Measurements from ENCODE around the gene PITHD1. TPM values are rescaled to one million over a fixed set of nuclear protein-coding genes. Genes with fewer than 3 reads are reported as not detected.

Gene PITHD1
- total RNA-seq, 1 experiment from 2014 or later = 30.6 TPM

DNA sequence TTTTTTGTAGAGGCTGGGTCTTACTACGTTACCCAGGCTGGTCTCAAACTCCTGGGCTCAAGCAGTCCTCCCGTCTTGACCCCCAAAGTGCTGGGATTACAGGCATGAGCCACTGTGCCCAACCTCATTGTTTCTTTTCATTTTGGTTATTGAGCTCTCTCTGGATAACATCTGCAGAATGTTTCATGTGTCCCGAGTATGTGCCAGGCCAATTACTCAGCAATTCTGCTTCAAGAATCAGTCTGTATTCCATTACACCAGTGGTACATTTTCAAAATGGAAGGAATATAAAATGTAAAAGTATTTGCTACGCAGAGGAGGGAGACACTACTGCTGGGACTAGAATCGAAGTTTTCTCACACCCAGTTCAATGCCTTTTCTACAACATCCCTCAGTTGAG lies 36.6 kb upstream of the PITHD1 start:
- Mint-ChIP-seq H3K27me3 (ENCODE audit: unreplicated experiment) (no peaks in the 10 kb centered on the region), H3K4me3 (ENCODE audit: low read depth, unreplicated experiment) (peak overlapping the region; percentile 76), H3K27ac (ENCODE audit: unreplicated experiment) (peak overlapping the region; percentile 17), H3K4me1 (ENCODE audit: low read depth, unreplicated experiment) (peaks cover 13% of the 10 kb centered on the region), H3K36me3 (ENCODE audit: insufficient read depth, unreplicated experiment) (peaks cover 35% of the 10 kb centered on the region), H3K9me3 (ENCODE audit: low read depth, unreplicated experiment) (no peaks in the 10 kb centered on the region)
- DNase-seq = no peak
- CTCF ChIA-PET = interaction anchor here (0.7 kb wide), 1 partner anchor 36 kb away, joined by 4 read pairs; no protein-coding TSS in a partner anchor
- BruUV-seq (replicated peaks) = no TSS peak
- TF ChIP-seq, protein P1, sequence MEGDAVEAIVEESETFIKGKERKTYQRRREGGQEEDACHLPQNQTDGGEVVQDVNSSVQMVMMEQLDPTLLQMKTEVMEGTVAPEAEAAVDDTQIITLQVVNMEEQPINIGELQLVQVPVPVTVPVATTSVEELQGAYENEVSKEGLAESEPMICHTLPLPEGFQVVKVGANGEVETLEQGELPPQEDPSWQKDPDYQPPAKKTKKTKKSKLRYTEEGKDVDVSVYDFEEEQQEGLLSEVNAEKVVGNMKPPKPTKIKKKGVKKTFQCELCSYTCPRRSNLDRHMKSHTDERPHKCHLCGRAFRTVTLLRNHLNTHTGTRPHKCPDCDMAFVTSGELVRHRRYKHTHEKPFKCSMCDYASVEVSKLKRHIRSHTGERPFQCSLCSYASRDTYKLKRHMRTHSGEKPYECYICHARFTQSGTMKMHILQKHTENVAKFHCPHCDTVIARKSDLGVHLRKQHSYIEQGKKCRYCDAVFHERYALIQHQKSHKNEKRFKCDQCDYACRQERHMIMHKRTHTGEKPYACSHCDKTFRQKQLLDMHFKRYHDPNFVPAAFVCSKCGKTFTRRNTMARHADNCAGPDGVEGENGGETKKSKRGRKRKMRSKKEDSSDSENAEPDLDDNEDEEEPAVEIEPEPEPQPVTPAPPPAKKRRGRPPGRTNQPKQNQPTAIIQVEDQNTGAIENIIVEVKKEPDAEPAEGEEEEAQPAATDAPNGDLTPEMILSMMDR (IDR thresholded peaks at IDR 0.05; ENCODE audit: unreplicated experiment) = no peak
- intact Hi-C loops (cut with micrococcal nuclease; ENCODE audit: unreplicated experiment) = no loop called here

DNA sequence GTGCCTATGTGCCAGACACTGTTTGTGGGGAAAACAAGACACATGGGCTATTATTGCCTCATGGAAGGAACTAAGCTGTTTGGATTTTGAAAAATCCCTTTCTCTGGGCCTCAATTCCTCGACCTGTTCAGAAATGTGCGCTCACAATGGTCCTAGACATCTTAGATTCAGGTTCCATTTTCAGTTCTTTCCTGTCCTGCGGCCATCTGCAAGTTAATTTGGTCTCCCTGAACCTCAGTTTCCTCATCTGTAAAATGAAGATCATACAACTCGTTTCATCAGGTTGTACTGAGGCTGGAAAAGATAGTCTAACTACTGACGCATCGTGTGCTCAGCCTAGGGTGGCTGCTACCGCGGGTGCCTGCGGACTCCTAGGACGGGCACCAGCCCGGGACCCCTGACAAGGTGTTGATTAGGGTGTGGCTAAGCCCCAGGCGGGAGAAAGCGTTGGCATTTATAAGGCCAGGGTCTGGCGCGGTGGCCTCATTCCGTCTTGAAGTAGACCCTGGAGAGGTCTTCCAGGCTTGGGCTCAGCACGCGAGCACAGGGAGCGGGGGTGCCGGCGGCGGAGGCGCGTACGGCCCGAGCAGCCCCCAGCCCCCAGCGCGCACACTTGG lies 35.4 kb upstream of the PITHD1 start:
- TF ChIP-seq, protein P1 (IDR thresholded peaks at IDR 0.05; ENCODE audit: unreplicated experiment) = no peak
- Mint-ChIP-seq H3K27ac (ENCODE audit: unreplicated experiment) (peak overlapping the region; percentile 17), H3K36me3 (ENCODE audit: insufficient read depth, unreplicated experiment) (peaks cover 40% of the 10 kb centered on the region), H3K9me3 (ENCODE audit: low read depth, unreplicated experiment) (no peaks in the 10 kb centered on the region), H3K27me3 (ENCODE audit: unreplicated experiment) (no peaks in the 10 kb centered on the region), H3K4me3 (ENCODE audit: low read depth, unreplicated experiment) (peak overlapping the region; percentile 76), H3K4me1 (ENCODE audit: low read depth, unreplicated experiment) (peaks cover 13% of the 10 kb centered on the region)
- CTCF ChIA-PET = interaction anchor here (0.6 to 0.7 kb wide), 2 partner anchors 9 to 121 kb away, joined by 3 to 4 read pairs; no protein-coding TSS in a partner anchor
- BruUV-seq (replicated peaks) = no TSS peak
- DNase-seq = peak; percentile 3
- intact Hi-C loops (cut with micrococcal nuclease; ENCODE audit: unreplicated experiment) = no loop called here

DNA sequence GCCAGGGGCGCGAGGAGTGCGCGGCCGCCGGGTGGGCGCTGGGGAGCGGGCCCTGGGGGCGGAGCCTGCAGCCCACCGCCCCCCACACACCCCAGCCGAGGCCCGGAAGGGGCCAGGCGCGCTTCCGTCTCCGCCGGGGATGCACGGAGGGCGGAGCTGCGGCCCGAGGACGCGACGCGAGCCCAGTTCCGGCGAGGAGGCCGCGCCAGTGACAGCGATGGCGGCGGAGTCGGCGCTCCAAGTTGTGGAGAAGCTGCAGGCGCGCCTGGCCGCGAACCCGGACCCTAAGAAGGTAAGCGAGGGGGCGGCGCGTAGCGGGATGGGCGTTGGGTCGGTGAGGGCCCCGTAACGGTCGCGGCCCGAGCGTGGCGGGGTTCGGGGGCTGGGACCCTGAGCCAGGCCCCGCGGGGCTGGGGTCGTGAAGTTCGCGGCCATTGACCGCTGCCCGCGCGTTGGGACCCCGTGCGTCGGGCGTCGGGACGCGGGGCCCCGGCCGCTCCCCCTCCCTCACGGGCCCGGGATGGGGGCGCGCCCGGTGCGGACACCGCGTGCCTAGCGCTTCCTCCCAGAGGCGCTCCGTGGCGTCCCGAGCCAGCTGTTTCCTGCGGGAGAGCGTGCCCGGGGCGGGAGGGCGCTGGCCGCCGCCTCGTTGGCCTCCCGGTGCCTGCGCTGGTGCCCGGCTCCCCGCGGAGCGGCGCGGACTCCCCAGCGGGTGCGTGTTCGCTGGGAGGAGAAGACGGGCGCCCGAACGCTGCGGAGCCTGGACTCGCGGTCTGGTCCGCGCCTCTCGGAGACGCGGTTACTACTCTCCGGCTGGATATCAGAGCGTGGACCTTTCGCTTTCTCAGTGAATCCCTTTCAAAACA lies 34.7 kb upstream of the PITHD1 start, which contains the start of gene ELOA:
TSS of gene ELOA (plus strand) at position 185 of the 866 bp plus-strand sequence. CDS start at position 218, 33 bp downstream.
- TF ChIP-seq, protein P1 (IDR thresholded peaks at IDR 0.05; ENCODE audit: unreplicated experiment) = no peak
- peak; percentile 67 for DNase-seq

DNA sequence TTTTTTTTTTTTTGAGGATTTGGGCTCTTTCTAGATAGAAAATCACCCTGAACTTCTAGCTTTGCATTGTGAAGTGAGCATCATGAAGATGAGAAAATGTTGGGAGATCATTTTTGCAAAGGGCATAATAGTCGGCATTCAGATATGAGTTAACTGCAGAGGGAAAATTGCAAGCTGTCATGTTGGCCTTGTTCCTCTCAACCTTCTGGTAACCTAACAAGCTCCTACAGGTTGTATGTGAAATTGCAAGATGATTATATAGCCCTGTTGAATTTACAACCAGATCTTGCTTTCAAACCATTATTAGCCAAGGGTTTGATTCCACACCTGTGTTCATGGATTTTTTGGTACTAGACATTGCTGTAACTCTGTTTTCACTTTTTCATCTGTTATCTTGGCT lies 32.7 kb upstream of the PITHD1 start:
- Mint-ChIP-seq H3K27me3 (ENCODE audit: unreplicated experiment) (no peaks in the 10 kb centered on the region), H3K36me3 (ENCODE audit: insufficient read depth, unreplicated experiment) (peaks cover 45% of the 10 kb centered on the region), H3K27ac (ENCODE audit: unreplicated experiment) (no peak overlapping the region), H3K4me3 (ENCODE audit: low read depth, unreplicated experiment) (peak overlapping the region; percentile 76), H3K9me3 (ENCODE audit: low read depth, unreplicated experiment) (no peaks in the 10 kb centered on the region), H3K4me1 (ENCODE audit: low read depth, unreplicated experiment) (peaks cover 13% of the 10 kb centered on the region)
- BruUV-seq (replicated peaks) = no TSS peak
- intact Hi-C loops (cut with micrococcal nuclease; ENCODE audit: unreplicated experiment) = no loop called here
- DNase-seq = no peak
- CTCF ChIA-PET = interaction anchor here (0.6 to 1.2 kb wide), 4 partner anchors 44 to 191 kb away, joined by 3 to 7 read pairs (median 4); partner anchors contain the start of gene RPL11
- TF ChIP-seq, protein P1 (IDR thresholded peaks at IDR 0.05; ENCODE audit: unreplicated experiment) = no peak

More for the DNA sequence above, 34.7 kb upstream of the PITHD1 start, which contains the start of gene ELOA:
- intact Hi-C loops (cut with micrococcal nuclease; ENCODE audit: unreplicated experiment) = no loop called here
- CTCF ChIA-PET = interaction anchor here (0.6 to 1.3 kb wide), 3 partner anchors 16 to 121 kb away, joined by 3 to 4 read pairs (median 3); partner anchors contain the start of gene RPL11
- peak within 1 kb of the TSS; percentile 17 for H3K27ac Mint-ChIP-seq (ENCODE audit: unreplicated experiment)
- BruUV-seq (replicated peaks) = no TSS peak
- H3K4me1 Mint-ChIP-seq (ENCODE audit: low read depth, unreplicated experiment) = peaks cover 13% of the 10 kb centered on the region
- H3K9me3 Mint-ChIP-seq (ENCODE audit: low read depth, unreplicated experiment) = no peaks in the 10 kb centered on the region
- peaks cover 40% of the 10 kb centered on the region for H3K36me3 Mint-ChIP-seq (ENCODE audit: insufficient read depth, unreplicated experiment)
- H3K4me3 Mint-ChIP-seq (ENCODE audit: low read depth, unreplicated experiment) = peak within 1 kb of the TSS; percentile 76
- no peaks in the 10 kb centered on the region for H3K27me3 Mint-ChIP-seq (ENCODE audit: unreplicated experiment)

Data from Calu3 (cell line).